ENCODE data around the gene PAIP2B.
"Not testable (repeated sequence)": the region's sequence is repeated elsewhere in the genome, so short reads cannot be mapped to it uniquely, and the experiment has no call there.

- TF ChIP-seq CTCF (IDR thresholded peaks at IDR 0.05); ZFX (IDR thresholded peaks at IDR 0.05; ENCODE audit: borderline replicate concordance): not testable (repeated sequence)
These were observed 6.2 kb upstream of the PAIP2B start for GRCh38 chr2:71233072-71233471.

Data from 22Rv1 (cell line).